OCI-LY7 (cell line): ENCODE results near the gene PRDM10.

Experiments used
- EZH2phosphoT487 ChIP-seq: fragments of 200-600 bp; sonication (generic); IDR thresholded peaks from 2 replicates; pipeline ENCODE4 v1.6.1; 2018; ENCODE audit warnings: low read depth, borderline replicate concordance, mild to moderate bottlenecking, mixed run types, antibody characterized with exemption, low read length, moderate library complexity, mixed read lengths
- TF ChIP-seq, protein P1 (sequence below): fragments of 200-600 bp; sonication (generic); conservative IDR thresholded peaks from 2 replicates; pipeline ENCODE4 v1.5.1; 2014; ENCODE audit warnings: mild to moderate bottlenecking, antibody characterized with exemption, low read length, moderate library complexity, mixed read lengths

GRCh38 chr11:129974672-129975071, 28.0 kb downstream of the PRDM10 start:
- TF ChIP-seq, protein P1, sequence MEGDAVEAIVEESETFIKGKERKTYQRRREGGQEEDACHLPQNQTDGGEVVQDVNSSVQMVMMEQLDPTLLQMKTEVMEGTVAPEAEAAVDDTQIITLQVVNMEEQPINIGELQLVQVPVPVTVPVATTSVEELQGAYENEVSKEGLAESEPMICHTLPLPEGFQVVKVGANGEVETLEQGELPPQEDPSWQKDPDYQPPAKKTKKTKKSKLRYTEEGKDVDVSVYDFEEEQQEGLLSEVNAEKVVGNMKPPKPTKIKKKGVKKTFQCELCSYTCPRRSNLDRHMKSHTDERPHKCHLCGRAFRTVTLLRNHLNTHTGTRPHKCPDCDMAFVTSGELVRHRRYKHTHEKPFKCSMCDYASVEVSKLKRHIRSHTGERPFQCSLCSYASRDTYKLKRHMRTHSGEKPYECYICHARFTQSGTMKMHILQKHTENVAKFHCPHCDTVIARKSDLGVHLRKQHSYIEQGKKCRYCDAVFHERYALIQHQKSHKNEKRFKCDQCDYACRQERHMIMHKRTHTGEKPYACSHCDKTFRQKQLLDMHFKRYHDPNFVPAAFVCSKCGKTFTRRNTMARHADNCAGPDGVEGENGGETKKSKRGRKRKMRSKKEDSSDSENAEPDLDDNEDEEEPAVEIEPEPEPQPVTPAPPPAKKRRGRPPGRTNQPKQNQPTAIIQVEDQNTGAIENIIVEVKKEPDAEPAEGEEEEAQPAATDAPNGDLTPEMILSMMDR = no peak
- no peak for TF ChIP-seq EZH2phosphoT487
